Heart left ventricle (tissue), 16 donors: ENCODE data around the gene EPX. TPM values are rescaled to one million over a fixed set of nuclear protein-coding genes. Genes with fewer than 3 reads are reported as not detected.

ENCODE experiments used
- ATAC-seq, 4 donors: fragments of 200-7000 bp; cut with Tn5 transposase; one replicate each; pipeline ENCODE4 v1.9.1; 2020 to 2022; ENCODE audit warnings: moderate library complexity in 4 of 4, mild to moderate bottlenecking in 3 of 4, moderate number of reproducible peaks in 1 of 4
- DNase-seq, 5 donors: peaks; one replicate each; pipeline ENCODE4 v3.0.0-alpha.2; 2020
- H3K27ac ChIP-seq, 12 donors: fragments of 200-600 bp; sonication (generic) in 4 of 12; one replicate each; pipeline versions ENCODE4 v1.5.0 to v1.8.0; 2016 to 2022; ENCODE audit warnings: mild to moderate bottlenecking in 2 of 12
- H3K27me3 ChIP-seq, 9 donors: fragments of 200-600 bp; sonication (generic) in 2 of 9; one replicate each; pipeline versions ENCODE4 v1.5.1 to v1.8.0; 2016 to 2022; ENCODE audit warnings: mild to moderate bottlenecking in 3 of 9
- H3K36me3 ChIP-seq, 9 donors: fragments of 200-600 bp; sonication (generic) in 2 of 9; one replicate each; pipeline versions ENCODE4 v1.5.0 to v1.8.0; 2018 to 2022; ENCODE audit warnings: mild to moderate bottlenecking in 2 of 9
- H3K4me1 ChIP-seq, 12 donors: fragments of 200-600 bp; sonication (generic) in 4 of 12; one replicate each; pipeline versions ENCODE4 v1.5.0 to v1.8.0; 2016 to 2022; ENCODE audit warnings: mild to moderate bottlenecking in 3 of 12
- H3K4me3 ChIP-seq, 12 donors: fragments of 200-600 bp; sonication (generic) in 4 of 12; one replicate each; pipeline versions ENCODE4 v1.5.0 to v1.8.0; 2017 to 2022; ENCODE audit warnings: mild to moderate bottlenecking in 9 of 12, moderate library complexity in 4 of 12
- H3K9me3 ChIP-seq, 12 donors: fragments of 200-600 bp; sonication (generic) in 4 of 12; one replicate each; pipeline versions ENCODE4 v1.5.0 to v1.8.0; 2016 to 2022; ENCODE audit warnings: mild to moderate bottlenecking in 1 of 12
- CTCF ChIP-seq, 12 donors: fragments of 200-600 bp; sonication (generic) in 4 of 12; IDR thresholded peaks; one replicate each; pipeline versions ENCODE4 v1.5.0 to v1.8.0; 2018 to 2022; ENCODE audit warnings: antibody characterized with exemption in 12 of 12, mild to moderate bottlenecking in 5 of 12
- POLR2A ChIP-seq, 2 donors: fragments of 450-650 bp; IDR thresholded peaks; one replicate each; pipeline ENCODE4 v1.6.1; 2017; ENCODE audit warnings: antibody characterized with exemption in 2 of 2, mild to moderate bottlenecking in 2 of 2, moderate library complexity in 2 of 2
- WGBS, 4 donors: extraction: QIAGEN DNeasy Blood & Tissue Kit in 2 of 4; methylation state at CpG; one replicate each; pipeline versions ENCODE4 v1.1.5 to v1.1.7; 2013 to 2018; 5-methylcytosine and 5-hydroxymethylcytosine counted together
- intact Hi-C, 10 donors: fragments of 100-400 bp; cut with DNase I; formaldehyde crosslinking; loops; one replicate each; pipeline versions ENCODE4 v1.11.1 to v1.14.2; 2022
- polyA plus RNA-seq, 2 donors: library from polyadenylated mRNA; stranded (reverse); fragments of 200-250 nt; gene quantifications; one replicate each; pipeline ENCODE4 v1.2.3, GENCODE V29; 2013
- total RNA-seq, 9 donors: library from RNA; depleted of rRNA in 2 of 9; stranded (reverse); fragments of >200 nt in 2 of 9; fragmentation: NEBNext Ultra II Directional in 3 of 9; extraction: Animal tissue kit (Norgen Biotek cat#: 25700) in 3 of 9; gene quantifications; one replicate each; pipeline versions ENCODE4 v1.1.0 to v1.2.4, GENCODE V29; 2016 to 2023
- donor health status: ischemic (EF 13 %, LVEDD 7.1; RV severe dilation, severe dysfunction).
- donor health status: healthy with polysubstance abuse.
- donor health status: DM: no; HTN: yes; CAD: no.
- donor health status: DM: no; HTN: no; CAD: no.
- donor health status: ischemic (EF 25% LVEDD 6.9; RV normal size, moderate dysfunction).
- donor health status: ischemic (EF 25% LVEDD 5.7; RV mildly dilated, moderate dysfunction).
- donor health status: healthy.
- donor health status: DM: yes; HTN: yes; CAD: no.
- donor health status: ischemic (EF 35%, LVEDD 5.7; RV mildly dilated, moderate dysfunction).
- donor health status: nonischemic (EF 11% LVEDD 7.7; RV severe dilation, severe dysfunction).
- donor health status: DM: yes; HTN: yes; CAD: no.
- donor health status: PGD.
- donor health status: ischemic (EF 29% LVEDD 5.4; RV normal size, mild dysfunction).
- donor health status: nonischemic (EF 23%, LVEDD 6.1; RV moderate dilation, normal function).

The EPX gene
- total and polyA plus RNA-seq, 11 donors: not detected

- intact Hi-C loops: loop anchor here in 2 of 10 donors (5.0 to 10.0 kb wide), 3 partner anchors 169 to 201 kb away; partner anchors contain the start of gene RNF43 (in 2 of the 2)
- peaks cover 4 to 79% (median 26%) of the 10 kb centered on the region in 9 donors for H3K27me3 ChIP-seq
- TF ChIP-seq CTCF (IDR thresholded peaks at IDR 0.05) (no peak), POLR2A (IDR thresholded peaks at IDR 0.05) (no peak)
These were observed 53.7 kb downstream of the EPX start for GRCh38 chr17:58246104-58246740.

GRCh38 chr17:58246781-58247180 lies 54.3 kb downstream of the EPX start:
- ATAC-seq: no peak
- peaks cover 4 to 78% (median 28%) of the 10 kb centered on the region in 9 donors for H3K27me3 ChIP-seq
- intact Hi-C loops: loop anchor here in 2 of 10 donors (5.0 to 10.0 kb wide), 3 partner anchors 168 to 201 kb away; partner anchors contain the start of gene RNF43 (in 2 of the 2)

More at GRCh38 chr17:58246104-58246740, 53.7 kb downstream of the EPX start:
- H3K36me3 ChIP-seq: no peaks in the 10 kb centered on the region
- no peaks in the 10 kb centered on the region for H3K9me3 ChIP-seq
- 78 to 80% (median 79%) methylated on average over 11 to 13 of the region's 13 CpGs for WGBS, 4 donors
- no peak overlapping the region for H3K27ac ChIP-seq
- ATAC-seq (no peak), DNase-seq (no peak)
- H3K4me1 ChIP-seq: peaks cover 4 to 11% (median 6%) of the 10 kb centered on the region in 12 donors
- no peak overlapping the region for H3K4me3 ChIP-seq

DNA sequence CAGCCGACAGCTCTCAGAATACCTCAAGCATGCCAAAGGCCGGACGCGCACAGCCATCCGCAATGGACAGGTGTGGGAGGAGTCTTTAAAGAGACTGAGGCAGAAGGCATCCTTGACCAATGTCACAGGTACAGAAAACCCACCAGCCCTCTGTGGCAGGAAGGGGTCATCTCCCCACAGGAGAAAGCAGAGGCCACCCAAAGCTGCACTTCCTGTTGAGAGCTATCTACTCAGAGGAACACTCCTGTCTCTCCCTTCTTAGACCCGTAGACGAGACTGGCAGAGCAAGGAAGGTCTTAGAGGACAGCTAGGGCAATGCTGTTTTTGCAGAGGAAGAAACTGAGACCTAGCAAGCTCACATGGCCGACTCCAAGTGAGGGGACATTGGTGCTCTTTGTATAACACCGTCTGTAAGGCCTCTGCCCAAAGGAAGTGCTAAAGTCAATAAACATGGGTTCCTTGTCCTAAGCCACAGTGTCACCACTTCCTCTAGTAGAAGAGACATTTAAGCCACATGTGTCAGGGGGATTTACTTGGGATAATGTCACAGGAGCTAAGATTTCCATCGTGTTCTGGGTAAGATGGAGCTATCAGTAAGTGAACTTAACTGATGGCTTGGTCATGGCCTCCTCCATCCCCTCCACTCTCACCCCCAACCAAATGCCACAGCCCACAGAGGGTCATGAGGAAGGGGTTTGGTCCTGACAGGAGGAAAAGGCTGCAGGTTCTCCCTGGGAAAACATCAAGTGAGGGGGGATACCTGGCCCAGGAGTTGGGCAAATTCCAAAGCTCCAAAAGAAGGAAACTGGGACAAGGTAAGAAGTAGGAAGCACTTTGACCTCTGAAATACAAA lies 55.2 kb downstream of the EPX start:
- Histone ChIP-seq H3K4me1 (peaks cover 4 to 11% (median 6%) of the 10 kb centered on the region in 12 donors), H3K27me3 (peaks cover 4 to 77% (median 29%) of the 10 kb centered on the region in 9 donors), H3K36me3 (no peaks in the 10 kb centered on the region), H3K9me3 (no peaks in the 10 kb centered on the region), H3K27ac (no peak overlapping the region), H3K4me3 (no peak overlapping the region)
- no peak for DNase-seq
- ATAC-seq: no peak
- intact Hi-C loops: loop anchor here in 2 of 10 donors (5.0 to 10.0 kb wide), 3 partner anchors 167 to 200 kb away; partner anchors contain the start of gene RNF43 (in 2 of the 2)
- TF ChIP-seq POLR2A (IDR thresholded peaks at IDR 0.05): no peak
- no peak for TF ChIP-seq CTCF (IDR thresholded peaks at IDR 0.05)
- 68 to 74% (median 72%) methylated on average over 9 to 10 of the region's 10 CpGs for WGBS, 4 donors

More at GRCh38 chr17:58246781-58247180, 54.3 kb downstream of the EPX start:
- Histone ChIP-seq H3K9me3 (no peaks in the 10 kb centered on the region), H3K4me3 (no peak overlapping the region), H3K36me3 (no peaks in the 10 kb centered on the region), H3K27ac (no peak overlapping the region), H3K4me1 (peaks cover 4 to 11% (median 6%) of the 10 kb centered on the region in 12 donors)
- WGBS, 4 donors: 67 to 96% (median 88%) methylated on average over 1 of the region's 1 CpG
- no peak for DNase-seq
- no peak for TF ChIP-seq POLR2A (IDR thresholded peaks at IDR 0.05)
- no peak for TF ChIP-seq CTCF (IDR thresholded peaks at IDR 0.05)

GRCh38 chr17:58248955-58249269 lies 56.4 kb downstream of the EPX start:
- WGBS, 4 donors: 15 to 21% (median 17%) methylated on average over 4 to 10 of the region's 10 CpGs
- ATAC-seq (no peak), DNase-seq (no peak)
- intact Hi-C loops: loop anchor here in 2 of 10 donors (5.0 to 10.0 kb wide), 3 partner anchors 166 to 198 kb away; partner anchors contain the start of gene RNF43 (in 2 of the 2)
- Histone ChIP-seq H3K9me3 (no peaks in the 10 kb centered on the region), H3K4me3 (peak overlapping the region in 8 of 12 donors; percentile 6 to 66 (median 46)), H3K27ac (no peak overlapping the region), H3K4me1 (peaks cover 4 to 11% (median 6%) of the 10 kb centered on the region in 12 donors), H3K27me3 (peaks cover 4 to 72% (median 22%) of the 10 kb centered on the region in 9 donors), H3K36me3 (no peaks in the 10 kb centered on the region)
- no peak for TF ChIP-seq CTCF (IDR thresholded peaks at IDR 0.05)
- no peak for TF ChIP-seq POLR2A (IDR thresholded peaks at IDR 0.05)
